HG03060 (cell line): ENCODE measurements around the gene KLHDC1.
"Not testable (repeated sequence)": the region's sequence is repeated elsewhere in the genome, so short reads cannot be mapped to it uniquely, and the experiment has no call there.

ENCODE experiments used
- ATAC-seq: cut with Tn5 transposase; IDR thresholded peaks from one replicate; pipeline ENCODE4 v1.9.1; 2021; ENCODE audit warnings: low read depth, moderate number of reproducible peaks; ENCODE audit not compliant: unreplicated experiment

KLHDC1 gene

GRCh38 chr14:49721733-49722435 lies 29.0 kb downstream of the KLHDC1 start:
- ATAC-seq: not testable (repeated sequence)

- ATAC-seq: no peak
Observed at GRCh38 chr14:49727171-49727570, 34.3 kb downstream of the KLHDC1 start.

GRCh38 chr14:49732896-49733295 lies 40.0 kb downstream of the KLHDC1 start:
- ATAC-seq: no peak

GRCh38 chr14:49733836-49734235 lies 40.9 kb downstream of the KLHDC1 start:
- no peak for ATAC-seq

- not testable (repeated sequence) for ATAC-seq
Observed at GRCh38 chr14:49735669-49736068, 42.7 kb downstream of the KLHDC1 start.

- ATAC-seq: no peak
Observed at GRCh38 chr14:49745191-49745590, 52.3 kb downstream of the KLHDC1 start.

GRCh38 chr14:49746476-49746875 lies 53.6 kb downstream of the KLHDC1 start:
- ATAC-seq: not testable (repeated sequence)

GRCh38 chr14:49754570-49755097 lies 61.7 kb downstream of the KLHDC1 start:
- no peak for ATAC-seq

- ATAC-seq: no peak
Observed at GRCh38 chr14:49755378-49755777, 62.5 kb downstream of the KLHDC1 start.

- ATAC-seq: no peak
Observed at GRCh38 chr14:49761839-49762551, 69.1 kb downstream of the KLHDC1 start.

- no peak for ATAC-seq
Observed at GRCh38 chr14:49766839-49767238, 73.9 kb downstream of the KLHDC1 start.

GRCh38 chr14:49767270-49767570 lies 74.3 kb downstream of the KLHDC1 start:
- ATAC-seq: no peak

- ATAC-seq: peak; percentile 51
Observed at GRCh38 chr14:49767571-49768300, 74.8 kb downstream of the KLHDC1 start, which contains the start of gene KLHDC2. KLHDC2 (plus strand) TSS chr14:49768153; CDS start chr14:49768469, 316 bp downstream.

GRCh38 chr14:49768301-49769121 lies 75.6 kb downstream of the KLHDC1 start:
- ATAC-seq: peak; percentile 12

GRCh38 chr14:49769171-49769570 lies 76.3 kb downstream of the KLHDC1 start:
- ATAC-seq: no peak

- no peak for ATAC-seq
Observed at GRCh38 chr14:49769581-49770211, 76.8 kb downstream of the KLHDC1 start.

GRCh38 chr14:49770212-49770817 lies 77.4 kb downstream of the KLHDC1 start:
- no peak for ATAC-seq

- ATAC-seq: not testable (repeated sequence)
Observed at GRCh38 chr14:49771691-49772090, 78.8 kb downstream of the KLHDC1 start.

- no peak for ATAC-seq
Observed at GRCh38 chr14:49774106-49774505, 81.2 kb downstream of the KLHDC1 start.
